ENCODE results near the gene GPR15LG.

GRCh38 chr10:84155521-84155920 is 18.1 kb upstream of the GPR15LG start:
- TF ChIP-seq CTCF (IDR thresholded peaks at IDR 0.05; ENCODE audit: low read length) (no peak), EZH2 (IDR thresholded peaks at IDR 0.05; ENCODE audit: borderline replicate concordance, low read length) (no peak)
